ENCODE results near the gene TMEM263. TPM values are rescaled to one million over a fixed set of nuclear protein-coding genes. Genes with fewer than 3 reads are reported as not detected.

The TMEM263 gene
- total RNA-seq, 3 donors from 2014 or later = 28.8 to 44.2 (median 37.0) TPM

- no peaks in the 10 kb centered on the region for H3K4me1 ChIP-seq
- intact Hi-C loops (cut with DNase I; ENCODE audit: low total_unique reads) = no loop called here
- TF ChIP-seq POLR2AphosphoS5 (IDR thresholded peaks at IDR 0.05) = no peak
- no peak for TF ChIP-seq POLR2A (IDR thresholded peaks at IDR 0.05)
- TF ChIP-seq, protein P1, sequence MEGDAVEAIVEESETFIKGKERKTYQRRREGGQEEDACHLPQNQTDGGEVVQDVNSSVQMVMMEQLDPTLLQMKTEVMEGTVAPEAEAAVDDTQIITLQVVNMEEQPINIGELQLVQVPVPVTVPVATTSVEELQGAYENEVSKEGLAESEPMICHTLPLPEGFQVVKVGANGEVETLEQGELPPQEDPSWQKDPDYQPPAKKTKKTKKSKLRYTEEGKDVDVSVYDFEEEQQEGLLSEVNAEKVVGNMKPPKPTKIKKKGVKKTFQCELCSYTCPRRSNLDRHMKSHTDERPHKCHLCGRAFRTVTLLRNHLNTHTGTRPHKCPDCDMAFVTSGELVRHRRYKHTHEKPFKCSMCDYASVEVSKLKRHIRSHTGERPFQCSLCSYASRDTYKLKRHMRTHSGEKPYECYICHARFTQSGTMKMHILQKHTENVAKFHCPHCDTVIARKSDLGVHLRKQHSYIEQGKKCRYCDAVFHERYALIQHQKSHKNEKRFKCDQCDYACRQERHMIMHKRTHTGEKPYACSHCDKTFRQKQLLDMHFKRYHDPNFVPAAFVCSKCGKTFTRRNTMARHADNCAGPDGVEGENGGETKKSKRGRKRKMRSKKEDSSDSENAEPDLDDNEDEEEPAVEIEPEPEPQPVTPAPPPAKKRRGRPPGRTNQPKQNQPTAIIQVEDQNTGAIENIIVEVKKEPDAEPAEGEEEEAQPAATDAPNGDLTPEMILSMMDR (IDR thresholded peaks at IDR 0.05) = no peak
- no peaks in the 10 kb centered on the region for H3K9me3 ChIP-seq
- H3K27me3 ChIP-seq = no peaks in the 10 kb centered on the region
- H3K4me3 ChIP-seq = no peak overlapping the region
- H3K36me3 ChIP-seq = no peaks in the 10 kb centered on the region
- no peak for DNase-seq (ENCODE audit: low spot score in 2 of 2)
- H3K27ac ChIP-seq = no peak overlapping the region
Measured at GRCh38 chr12:106974511-106974910, 18.8 kb downstream of the TMEM263 start.

- Histone ChIP-seq H3K4me1 (no peaks in the 10 kb centered on the region), H3K9me3 (no peaks in the 10 kb centered on the region), H3K4me3 (no peak overlapping the region), H3K36me3 (no peaks in the 10 kb centered on the region), H3K27ac (no peak overlapping the region), H3K27me3 (no peaks in the 10 kb centered on the region)
- TF ChIP-seq, protein P1 (IDR thresholded peaks at IDR 0.05) = no peak
- intact Hi-C loops (cut with DNase I; ENCODE audit: low total_unique reads) = no loop called here
- DNase-seq (ENCODE audit: low spot score in 2 of 2) = no peak
Measured at GRCh38 chr12:106975098-106975497, 19.4 kb downstream of the TMEM263 start.

- Histone ChIP-seq H3K27ac (peak overlapping the region; percentile 0 to 27), H3K4me1 (no peaks in the 10 kb centered on the region)
- intact Hi-C loops (cut with DNase I; ENCODE audit: low total_unique reads) = no loop called here
Measured at GRCh38 chr12:106975993-106976658, 20.4 kb downstream of the TMEM263 start.

GRCh38 chr12:106976668-106977067 lies 21.0 kb downstream of the TMEM263 start:
- Histone ChIP-seq H3K9me3 (no peaks in the 10 kb centered on the region), H3K4me1 (no peaks in the 10 kb centered on the region), H3K27me3 (no peaks in the 10 kb centered on the region), H3K4me3 (no peak overlapping the region), H3K27ac (peak overlapping the region; percentile 0 to 27), H3K36me3 (no peaks in the 10 kb centered on the region)
- no peak for DNase-seq (ENCODE audit: low spot score in 2 of 2)
- intact Hi-C loops (cut with DNase I; ENCODE audit: low total_unique reads) = no loop called here
- TF ChIP-seq, protein P1 (IDR thresholded peaks at IDR 0.05) = no peak
- TF ChIP-seq POLR2AphosphoS5 (IDR thresholded peaks at IDR 0.05) = no peak
- TF ChIP-seq POLR2A (IDR thresholded peaks at IDR 0.05) = no peak

More at GRCh38 chr12:106975993-106976658, 20.4 kb downstream of the TMEM263 start:
- TF ChIP-seq, protein P1 (IDR thresholded peaks at IDR 0.05) = no peak
- TF ChIP-seq POLR2A (IDR thresholded peaks at IDR 0.05) = no peak
- TF ChIP-seq POLR2AphosphoS5 (IDR thresholded peaks at IDR 0.05) = no peak
- no peak for DNase-seq (ENCODE audit: low spot score in 2 of 2)
- no peaks in the 10 kb centered on the region for H3K36me3 ChIP-seq
- H3K27me3 ChIP-seq = no peaks in the 10 kb centered on the region
- no peaks in the 10 kb centered on the region for H3K9me3 ChIP-seq
- H3K4me3 ChIP-seq = no peak overlapping the region

DNA sequence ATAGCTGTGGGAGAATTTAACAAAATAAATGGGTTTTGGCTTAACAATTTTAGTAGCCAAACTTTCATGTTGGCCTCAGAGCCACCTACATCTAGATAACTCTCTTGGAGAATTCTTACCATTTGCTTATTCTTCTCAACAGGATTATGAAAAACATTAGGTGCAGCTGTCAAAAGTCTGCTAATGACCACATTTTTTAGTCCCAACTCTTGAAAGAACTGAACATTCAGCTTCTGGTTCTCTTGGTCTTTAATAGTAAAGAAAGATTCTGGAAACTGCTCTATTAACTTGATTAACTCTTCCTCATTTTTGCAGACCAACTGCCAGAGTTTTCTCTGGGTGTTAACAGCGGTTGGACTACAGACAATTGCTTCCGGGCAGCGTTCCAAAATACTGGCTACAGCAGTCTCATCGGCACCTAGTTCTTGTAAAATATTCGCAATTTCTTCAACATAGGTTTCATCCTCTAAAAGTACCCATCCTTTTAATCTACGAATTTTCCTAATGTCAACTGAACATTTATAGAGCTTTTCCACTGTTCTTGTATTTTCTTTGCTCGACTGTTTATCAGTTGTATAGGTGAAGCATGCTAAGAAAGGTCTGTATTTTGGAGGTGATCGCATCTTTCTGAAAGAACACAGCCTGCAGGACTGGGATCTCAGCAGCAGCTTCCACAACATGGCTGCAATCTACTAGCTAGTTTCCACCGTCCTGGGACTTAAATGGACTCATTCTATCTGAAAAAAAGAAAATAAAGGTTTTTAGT lies 22.5 kb downstream of the TMEM263 start:
- H3K4me3 ChIP-seq = no peak overlapping the region
- H3K36me3 ChIP-seq = no peaks in the 10 kb centered on the region
- H3K9me3 ChIP-seq = no peaks in the 10 kb centered on the region
- TF ChIP-seq POLR2A (IDR thresholded peaks at IDR 0.05) (no peak), POLR2AphosphoS5 (IDR thresholded peaks at IDR 0.05) (no peak)
- TF ChIP-seq, protein P1 (IDR thresholded peaks at IDR 0.05) = no peak
- no peaks in the 10 kb centered on the region for H3K4me1 ChIP-seq
- intact Hi-C loops (cut with DNase I; ENCODE audit: low total_unique reads) = no loop called here
- peak overlapping the region in 1 of 2 donors; percentile 6 for H3K27ac ChIP-seq
- no peaks in the 10 kb centered on the region for H3K27me3 ChIP-seq
- no peak for DNase-seq (ENCODE audit: low spot score in 2 of 2)

All from breast epithelium (tissue), 4 donors.